ENCODE data around the gene SH3D21.

DNA sequence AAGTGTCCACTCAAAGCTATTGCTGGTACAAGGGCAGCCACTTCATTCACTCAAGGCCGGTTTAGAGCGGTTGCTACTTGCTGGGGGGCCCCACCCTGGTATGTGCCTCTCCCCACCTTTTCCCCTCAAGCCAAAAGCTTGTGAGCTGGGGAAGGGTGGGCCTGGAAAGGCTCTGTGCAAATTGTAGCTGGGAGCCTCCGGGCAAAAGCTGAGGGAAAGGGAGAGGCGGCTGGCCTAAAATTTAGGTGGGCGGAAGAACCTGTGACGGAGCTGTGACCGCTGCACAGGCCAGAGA, 306 bp upstream of the SH3D21 start:
- TF ChIP-seq, protein P1, sequence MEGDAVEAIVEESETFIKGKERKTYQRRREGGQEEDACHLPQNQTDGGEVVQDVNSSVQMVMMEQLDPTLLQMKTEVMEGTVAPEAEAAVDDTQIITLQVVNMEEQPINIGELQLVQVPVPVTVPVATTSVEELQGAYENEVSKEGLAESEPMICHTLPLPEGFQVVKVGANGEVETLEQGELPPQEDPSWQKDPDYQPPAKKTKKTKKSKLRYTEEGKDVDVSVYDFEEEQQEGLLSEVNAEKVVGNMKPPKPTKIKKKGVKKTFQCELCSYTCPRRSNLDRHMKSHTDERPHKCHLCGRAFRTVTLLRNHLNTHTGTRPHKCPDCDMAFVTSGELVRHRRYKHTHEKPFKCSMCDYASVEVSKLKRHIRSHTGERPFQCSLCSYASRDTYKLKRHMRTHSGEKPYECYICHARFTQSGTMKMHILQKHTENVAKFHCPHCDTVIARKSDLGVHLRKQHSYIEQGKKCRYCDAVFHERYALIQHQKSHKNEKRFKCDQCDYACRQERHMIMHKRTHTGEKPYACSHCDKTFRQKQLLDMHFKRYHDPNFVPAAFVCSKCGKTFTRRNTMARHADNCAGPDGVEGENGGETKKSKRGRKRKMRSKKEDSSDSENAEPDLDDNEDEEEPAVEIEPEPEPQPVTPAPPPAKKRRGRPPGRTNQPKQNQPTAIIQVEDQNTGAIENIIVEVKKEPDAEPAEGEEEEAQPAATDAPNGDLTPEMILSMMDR (IDR thresholded peaks at IDR 0.05; ENCODE audit: insufficient read depth, low read length), result no peak
- TF ChIP-seq, protein P2, sequence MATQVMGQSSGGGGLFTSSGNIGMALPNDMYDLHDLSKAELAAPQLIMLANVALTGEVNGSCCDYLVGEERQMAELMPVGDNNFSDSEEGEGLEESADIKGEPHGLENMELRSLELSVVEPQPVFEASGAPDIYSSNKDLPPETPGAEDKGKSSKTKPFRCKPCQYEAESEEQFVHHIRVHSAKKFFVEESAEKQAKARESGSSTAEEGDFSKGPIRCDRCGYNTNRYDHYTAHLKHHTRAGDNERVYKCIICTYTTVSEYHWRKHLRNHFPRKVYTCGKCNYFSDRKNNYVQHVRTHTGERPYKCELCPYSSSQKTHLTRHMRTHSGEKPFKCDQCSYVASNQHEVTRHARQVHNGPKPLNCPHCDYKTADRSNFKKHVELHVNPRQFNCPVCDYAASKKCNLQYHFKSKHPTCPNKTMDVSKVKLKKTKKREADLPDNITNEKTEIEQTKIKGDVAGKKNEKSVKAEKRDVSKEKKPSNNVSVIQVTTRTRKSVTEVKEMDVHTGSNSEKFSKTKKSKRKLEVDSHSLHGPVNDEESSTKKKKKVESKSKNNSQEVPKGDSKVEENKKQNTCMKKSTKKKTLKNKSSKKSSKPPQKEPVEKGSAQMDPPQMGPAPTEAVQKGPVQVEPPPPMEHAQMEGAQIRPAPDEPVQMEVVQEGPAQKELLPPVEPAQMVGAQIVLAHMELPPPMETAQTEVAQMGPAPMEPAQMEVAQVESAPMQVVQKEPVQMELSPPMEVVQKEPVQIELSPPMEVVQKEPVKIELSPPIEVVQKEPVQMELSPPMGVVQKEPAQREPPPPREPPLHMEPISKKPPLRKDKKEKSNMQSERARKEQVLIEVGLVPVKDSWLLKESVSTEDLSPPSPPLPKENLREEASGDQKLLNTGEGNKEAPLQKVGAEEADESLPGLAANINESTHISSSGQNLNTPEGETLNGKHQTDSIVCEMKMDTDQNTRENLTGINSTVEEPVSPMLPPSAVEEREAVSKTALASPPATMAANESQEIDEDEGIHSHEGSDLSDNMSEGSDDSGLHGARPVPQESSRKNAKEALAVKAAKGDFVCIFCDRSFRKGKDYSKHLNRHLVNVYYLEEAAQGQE (IDR thresholded peaks at IDR 0.05; ENCODE audit: insufficient replicate concordance, low read depth), result no peak
- TF ChIP-seq POLR2AphosphoS5 (IDR thresholded peaks at IDR 0.05; ENCODE audit: low read depth), result no peak

Data from HL-60 (cell line).